ENCODE measurements around the gene ZNF526. TPM values are rescaled to one million over a fixed set of nuclear protein-coding genes. Genes with fewer than 3 reads are reported as not detected.
A peak's percentile ranks its signal among the peaks of the same experiment; 100 is the strongest.

ZNF526 gene
- total and polyA plus RNA-seq, 9 of the 15 experiments (the other 6 are each of a cell fraction or from before 2014, with no cell fraction given): 1.3 to 17.9 (median 6.2) TPM

DNA sequence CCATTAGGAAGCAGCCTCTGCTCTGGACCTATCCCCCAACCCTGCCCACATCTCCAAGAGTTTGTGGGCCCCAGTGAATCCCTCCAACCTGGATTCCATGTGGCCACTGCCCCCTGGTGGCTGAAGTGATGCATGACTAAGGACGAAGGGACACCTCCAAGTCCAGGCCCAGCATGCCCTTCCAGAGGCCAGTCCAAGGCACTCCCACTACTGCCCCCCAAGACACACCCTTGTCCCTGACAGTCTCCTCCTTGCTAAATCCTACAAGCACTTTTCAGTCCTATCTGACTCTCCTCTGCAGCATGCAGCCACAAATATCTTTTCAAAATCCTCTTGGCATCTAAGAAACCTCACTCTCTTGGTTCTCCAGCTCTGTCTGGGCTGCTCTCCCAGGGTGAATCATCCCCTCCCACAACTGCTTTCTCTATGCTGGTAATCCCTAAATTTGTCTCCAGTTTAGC is 35.7 kb upstream of the ZNF526 start (continued):
- TF ChIP-seq, protein P1, sequence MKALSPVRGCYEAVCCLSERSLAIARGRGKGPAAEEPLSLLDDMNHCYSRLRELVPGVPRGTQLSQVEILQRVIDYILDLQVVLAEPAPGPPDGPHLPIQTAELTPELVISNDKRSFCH (CRISPR knock-in tag; IDR thresholded peaks at IDR 0.05): no peak
- TF ChIP-seq, protein P1 (tag; IDR thresholded peaks at IDR 0.05): no peak
- TF ChIP-seq FOSL1 (tag; conservative IDR thresholded peaks at IDR 0.05) (peak; percentile 26; the same call in 1 of the 2 replicates), NFE2 (IDR thresholded peaks at IDR 0.05; ENCODE audit: low read depth) (peak; percentile 61; the same call in 1 of the 2 replicates), RB1 (IDR thresholded peaks at IDR 0.05; ENCODE audit: low read depth) (0 out of 2 replicates have a peak, but pooled peaks have one; percentile 51), CREM (IDR thresholded peaks at IDR 0.05; ENCODE audit: low read depth) (peak; percentile 59), CREB1 (IDR thresholded peaks at IDR 0.05) (no peak), CREB1 (CRISPR knock-in tag; IDR thresholded peaks at IDR 0.05) (0 out of 2 replicates have a peak, but pooled peaks have one; percentile 29)
- TF ChIP-seq, protein P2, sequence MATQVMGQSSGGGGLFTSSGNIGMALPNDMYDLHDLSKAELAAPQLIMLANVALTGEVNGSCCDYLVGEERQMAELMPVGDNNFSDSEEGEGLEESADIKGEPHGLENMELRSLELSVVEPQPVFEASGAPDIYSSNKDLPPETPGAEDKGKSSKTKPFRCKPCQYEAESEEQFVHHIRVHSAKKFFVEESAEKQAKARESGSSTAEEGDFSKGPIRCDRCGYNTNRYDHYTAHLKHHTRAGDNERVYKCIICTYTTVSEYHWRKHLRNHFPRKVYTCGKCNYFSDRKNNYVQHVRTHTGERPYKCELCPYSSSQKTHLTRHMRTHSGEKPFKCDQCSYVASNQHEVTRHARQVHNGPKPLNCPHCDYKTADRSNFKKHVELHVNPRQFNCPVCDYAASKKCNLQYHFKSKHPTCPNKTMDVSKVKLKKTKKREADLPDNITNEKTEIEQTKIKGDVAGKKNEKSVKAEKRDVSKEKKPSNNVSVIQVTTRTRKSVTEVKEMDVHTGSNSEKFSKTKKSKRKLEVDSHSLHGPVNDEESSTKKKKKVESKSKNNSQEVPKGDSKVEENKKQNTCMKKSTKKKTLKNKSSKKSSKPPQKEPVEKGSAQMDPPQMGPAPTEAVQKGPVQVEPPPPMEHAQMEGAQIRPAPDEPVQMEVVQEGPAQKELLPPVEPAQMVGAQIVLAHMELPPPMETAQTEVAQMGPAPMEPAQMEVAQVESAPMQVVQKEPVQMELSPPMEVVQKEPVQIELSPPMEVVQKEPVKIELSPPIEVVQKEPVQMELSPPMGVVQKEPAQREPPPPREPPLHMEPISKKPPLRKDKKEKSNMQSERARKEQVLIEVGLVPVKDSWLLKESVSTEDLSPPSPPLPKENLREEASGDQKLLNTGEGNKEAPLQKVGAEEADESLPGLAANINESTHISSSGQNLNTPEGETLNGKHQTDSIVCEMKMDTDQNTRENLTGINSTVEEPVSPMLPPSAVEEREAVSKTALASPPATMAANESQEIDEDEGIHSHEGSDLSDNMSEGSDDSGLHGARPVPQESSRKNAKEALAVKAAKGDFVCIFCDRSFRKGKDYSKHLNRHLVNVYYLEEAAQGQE (IDR thresholded peaks at IDR 0.05; ENCODE audit: borderline replicate concordance): peak; percentile 71
- TF ChIP-seq, protein P2 (CRISPR knock-in tag; IDR thresholded peaks at IDR 0.05; ENCODE audit: low read depth): no peak
- TF ChIP-seq, protein P3, sequence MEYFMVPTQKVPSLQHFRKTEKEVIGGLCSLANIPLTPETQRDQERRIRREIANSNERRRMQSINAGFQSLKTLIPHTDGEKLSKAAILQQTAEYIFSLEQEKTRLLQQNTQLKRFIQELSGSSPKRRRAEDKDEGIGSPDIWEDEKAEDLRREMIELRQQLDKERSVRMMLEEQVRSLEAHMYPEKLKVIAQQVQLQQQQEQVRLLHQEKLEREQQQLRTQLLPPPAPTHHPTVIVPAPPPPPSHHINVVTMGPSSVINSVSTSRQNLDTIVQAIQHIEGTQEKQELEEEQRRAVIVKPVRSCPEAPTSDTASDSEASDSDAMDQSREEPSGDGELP (CRISPR knock-in tag; IDR thresholded peaks at IDR 0.05; ENCODE audit: borderline replicate concordance): peak; percentile 39; the same call in 1 of the 2 replicates
- TF ChIP-seq, protein P4, sequence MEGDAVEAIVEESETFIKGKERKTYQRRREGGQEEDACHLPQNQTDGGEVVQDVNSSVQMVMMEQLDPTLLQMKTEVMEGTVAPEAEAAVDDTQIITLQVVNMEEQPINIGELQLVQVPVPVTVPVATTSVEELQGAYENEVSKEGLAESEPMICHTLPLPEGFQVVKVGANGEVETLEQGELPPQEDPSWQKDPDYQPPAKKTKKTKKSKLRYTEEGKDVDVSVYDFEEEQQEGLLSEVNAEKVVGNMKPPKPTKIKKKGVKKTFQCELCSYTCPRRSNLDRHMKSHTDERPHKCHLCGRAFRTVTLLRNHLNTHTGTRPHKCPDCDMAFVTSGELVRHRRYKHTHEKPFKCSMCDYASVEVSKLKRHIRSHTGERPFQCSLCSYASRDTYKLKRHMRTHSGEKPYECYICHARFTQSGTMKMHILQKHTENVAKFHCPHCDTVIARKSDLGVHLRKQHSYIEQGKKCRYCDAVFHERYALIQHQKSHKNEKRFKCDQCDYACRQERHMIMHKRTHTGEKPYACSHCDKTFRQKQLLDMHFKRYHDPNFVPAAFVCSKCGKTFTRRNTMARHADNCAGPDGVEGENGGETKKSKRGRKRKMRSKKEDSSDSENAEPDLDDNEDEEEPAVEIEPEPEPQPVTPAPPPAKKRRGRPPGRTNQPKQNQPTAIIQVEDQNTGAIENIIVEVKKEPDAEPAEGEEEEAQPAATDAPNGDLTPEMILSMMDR (IDR thresholded peaks at IDR 0.05 in 2 of 3, conservative IDR thresholded peaks at IDR 0.05 in 1 of 3; ENCODE audit: insufficient read depth in 2 of 3, low read depth in 1 of 3, low read length in 3 of 3): peak; percentile 83 to 95 (median 87)
- TF ChIP-seq, protein P5, sequence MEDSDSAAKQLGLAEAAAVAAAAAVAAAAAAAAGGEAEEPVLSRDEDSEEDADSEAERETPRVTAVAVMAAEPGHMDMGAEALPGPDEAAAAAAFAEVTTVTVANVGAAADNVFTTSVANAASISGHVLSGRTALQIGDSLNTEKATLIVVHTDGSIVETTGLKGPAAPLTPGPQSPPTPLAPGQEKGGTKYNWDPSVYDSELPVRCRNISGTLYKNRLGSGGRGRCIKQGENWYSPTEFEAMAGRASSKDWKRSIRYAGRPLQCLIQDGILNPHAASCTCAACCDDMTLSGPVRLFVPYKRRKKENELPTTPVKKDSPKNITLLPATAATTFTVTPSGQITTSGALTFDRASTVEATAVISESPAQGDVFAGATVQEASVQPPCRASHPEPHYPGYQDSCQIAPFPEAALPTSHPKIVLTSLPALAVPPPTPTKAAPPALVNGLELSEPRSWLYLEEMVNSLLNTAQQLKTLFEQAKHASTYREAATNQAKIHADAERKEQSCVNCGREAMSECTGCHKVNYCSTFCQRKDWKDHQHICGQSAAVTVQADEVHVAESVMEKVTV (CRISPR knock-in tag; IDR thresholded peaks at IDR 0.05): peak; percentile 42; the same call in 1 of the 2 replicates

Measured in K562 (cell line).